Central memory CD4-positive, alpha-beta T cell (primary cell): ENCODE data around the gene SP4.

Experiments
- DNase-seq: peaks from one replicate; pipeline ENCODE4 v3.0.0; 2022
- total RNA-seq, 3 experiments: gene quantifications; one replicate each; lab custom pipeline; 2026; lab: John Stamatoyannopoulos, UW

The SP4 gene
- total RNA-seq = 49.7 to 110 (median 72.7) reads per million in 3 experiments

DNA sequence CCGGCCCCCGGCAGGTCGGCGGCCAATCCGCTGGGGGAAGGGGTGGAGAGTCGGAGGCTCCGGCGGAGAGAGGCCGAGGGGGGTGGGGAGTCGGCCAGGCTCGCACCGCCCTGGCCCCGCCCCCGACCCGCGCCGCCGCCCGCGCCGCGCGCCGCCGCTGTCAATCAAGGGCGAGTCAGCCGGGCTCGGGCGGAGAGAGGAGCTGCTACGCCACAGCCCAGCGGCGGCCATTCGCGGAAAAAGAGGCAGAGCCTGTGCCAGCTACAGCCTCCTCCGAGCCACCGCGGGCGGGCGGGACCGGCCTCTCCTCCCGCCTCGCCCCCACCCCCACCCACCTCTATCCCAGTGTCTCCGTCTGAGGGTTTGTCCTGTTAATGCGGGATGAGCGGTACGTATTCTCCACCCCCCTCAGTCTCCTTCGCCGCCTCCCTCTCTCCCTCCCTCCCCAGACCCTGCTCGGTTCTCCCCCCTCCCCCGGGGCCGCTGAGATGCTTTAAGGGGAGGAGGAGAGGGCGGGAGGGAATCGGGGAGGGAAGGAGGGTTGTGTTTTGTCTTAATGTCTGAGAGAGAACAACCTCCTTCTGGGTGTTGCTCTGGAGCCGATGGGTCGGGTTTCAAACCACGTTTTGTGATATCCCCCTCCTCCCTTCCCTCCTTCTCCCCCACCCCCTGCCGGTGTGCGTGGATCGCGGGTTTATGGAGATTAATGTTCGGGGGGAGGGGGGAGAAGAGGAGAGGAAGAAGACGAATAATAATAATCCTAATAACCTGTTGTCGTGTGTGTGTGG, at the start of gene SP4:
TSS of gene SP4 (plus strand) at position 213 of the 788 bp plus-strand sequence. CDS start at position 382, 169 bp downstream.
- DNase-seq = peak; percentile 97

DNA sequence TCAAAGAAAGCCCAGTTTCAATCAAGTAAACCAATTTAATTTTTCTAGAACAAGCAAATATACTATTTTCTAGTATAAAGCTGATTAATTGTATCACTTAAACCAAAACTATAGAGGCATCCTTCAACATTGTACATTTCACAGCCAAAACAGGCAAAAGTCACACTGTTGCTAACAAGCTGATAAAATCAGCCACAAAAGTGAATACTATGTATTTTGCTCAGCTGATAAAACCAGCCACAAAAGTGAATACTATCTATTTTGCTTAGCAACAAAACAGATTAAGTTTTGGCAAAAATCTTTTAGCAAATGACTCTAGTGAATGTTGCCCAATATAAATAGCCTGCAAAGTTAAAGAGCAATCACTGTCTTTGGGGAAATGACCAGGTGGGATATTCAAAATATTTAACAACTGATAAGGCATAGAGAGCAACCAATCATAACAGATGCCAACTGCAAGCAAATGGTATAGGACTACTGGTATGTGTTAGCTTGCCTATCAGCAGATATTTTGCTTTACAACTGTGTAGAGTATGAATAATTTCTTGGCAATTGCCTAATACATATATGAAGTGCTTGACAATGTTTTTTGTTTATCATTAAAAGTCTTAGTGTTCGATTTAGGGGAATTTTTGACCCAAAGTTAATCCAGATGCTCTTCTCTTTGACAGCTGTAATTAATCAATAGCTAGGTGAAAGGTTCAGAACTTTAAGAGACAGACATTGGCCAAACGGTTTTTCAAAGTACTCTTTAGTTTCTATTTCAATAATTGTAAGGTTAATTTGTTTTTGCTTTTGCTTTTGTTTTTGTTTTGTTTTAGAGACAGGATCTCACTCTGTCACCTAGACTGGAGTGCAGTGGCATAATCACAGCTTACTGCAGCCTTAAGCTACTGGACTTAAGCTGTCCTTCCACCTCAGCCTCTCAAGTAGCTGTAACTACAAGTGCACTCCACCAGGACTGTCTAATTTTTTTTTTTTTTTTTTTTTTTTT, 44.4 kb upstream of the SP4 start:
- DNase-seq = no peak

GRCh38 chr7:21393937-21394336, 33.9 kb upstream of the SP4 start:
- DNase-seq = no peak

GRCh38 chr7:21401944-21402343, 25.9 kb upstream of the SP4 start:
- no peak for DNase-seq

DNA sequence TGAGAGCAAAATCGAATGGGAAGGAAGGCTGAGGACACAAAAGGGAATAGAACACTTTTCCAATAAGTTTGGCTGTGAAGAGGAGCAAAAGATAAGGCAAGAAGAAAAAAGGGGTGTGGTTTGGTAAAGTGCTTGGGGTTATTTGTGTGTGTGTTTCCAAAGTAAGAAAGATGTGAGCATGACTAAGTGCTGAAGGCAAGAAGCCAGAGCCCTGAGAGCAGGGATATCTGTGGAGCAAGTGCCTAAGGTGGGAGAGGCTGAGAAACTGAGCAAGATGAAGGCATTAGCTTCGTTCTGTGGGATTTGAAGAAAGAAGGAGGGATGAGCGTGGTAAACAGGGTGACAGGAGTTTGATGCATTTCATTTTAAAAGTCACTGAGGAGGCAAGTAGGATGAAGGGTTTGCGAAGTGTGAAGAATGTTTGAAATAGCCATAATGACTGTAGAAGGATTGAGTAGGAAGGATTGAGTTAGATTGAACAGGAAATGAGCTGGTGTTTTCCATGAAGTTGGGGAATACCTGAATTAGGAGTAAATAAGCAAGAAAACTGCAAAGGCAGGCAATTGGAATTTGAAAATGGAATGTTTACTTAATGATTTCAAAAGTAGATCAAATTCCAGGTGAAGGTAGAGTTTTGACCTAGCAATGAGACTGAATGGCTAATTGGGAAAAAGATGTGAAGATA, 19.9 kb upstream of the SP4 start:
- DNase-seq = no peak

DNA sequence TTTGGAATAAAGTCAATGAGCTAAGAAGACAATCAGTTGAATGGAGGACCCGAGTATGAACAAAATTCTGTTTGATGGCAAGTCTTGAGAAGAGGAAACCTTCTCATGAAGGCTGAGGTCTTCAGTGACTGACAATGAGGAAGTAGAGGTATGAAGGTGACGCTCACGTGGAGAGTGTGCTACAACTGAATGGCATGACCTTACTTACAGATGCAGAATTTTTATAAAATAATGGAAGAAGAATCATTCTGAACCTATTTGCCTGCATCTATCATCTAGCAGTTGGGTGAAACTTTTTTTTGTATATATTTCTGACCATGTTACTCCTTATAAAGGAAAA, 19.4 kb upstream of the SP4 start:
- DNase-seq = no peak

DNA sequence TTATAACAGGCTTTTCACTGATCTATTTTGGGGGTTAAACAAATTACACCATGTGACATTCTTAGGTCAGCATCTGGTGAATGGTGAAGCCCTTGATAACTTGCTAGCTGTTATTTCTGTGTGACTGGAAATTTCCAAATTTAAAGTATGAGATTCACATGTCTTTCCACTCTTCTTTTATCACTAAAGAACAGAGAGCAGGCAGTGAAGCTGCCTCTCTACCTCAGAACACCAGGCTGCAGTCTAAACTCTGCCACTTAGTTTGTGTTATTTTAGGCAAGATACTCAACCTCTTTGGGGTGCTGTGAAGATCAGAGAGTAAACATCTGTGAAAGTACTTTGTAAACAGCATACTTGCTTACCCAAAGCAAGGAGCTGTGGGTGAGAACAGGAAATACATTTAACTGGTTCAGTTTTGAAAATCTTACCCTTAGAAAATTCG, 15.5 kb upstream of the SP4 start:
- DNase-seq = no peak

DNA sequence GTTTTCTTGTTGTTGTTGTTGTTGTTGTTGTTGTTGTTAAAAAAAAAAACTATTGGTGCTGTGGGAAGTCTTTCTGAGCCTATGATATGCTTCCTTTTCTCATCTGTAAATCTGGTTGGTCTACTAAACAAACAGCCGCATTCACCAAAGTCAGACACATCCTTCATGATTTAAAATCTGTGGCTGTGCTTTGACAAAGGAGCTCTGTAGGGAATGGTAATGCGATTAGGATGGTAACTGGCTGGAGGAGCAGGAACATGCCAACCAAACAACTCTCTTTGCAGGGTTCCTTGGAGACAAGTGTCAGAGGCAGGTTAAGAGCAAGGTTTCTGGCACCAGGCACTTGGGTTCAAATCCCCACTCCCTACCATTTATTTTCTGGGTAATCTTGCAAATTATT, 14.9 kb upstream of the SP4 start:
- no peak for DNase-seq

DNA sequence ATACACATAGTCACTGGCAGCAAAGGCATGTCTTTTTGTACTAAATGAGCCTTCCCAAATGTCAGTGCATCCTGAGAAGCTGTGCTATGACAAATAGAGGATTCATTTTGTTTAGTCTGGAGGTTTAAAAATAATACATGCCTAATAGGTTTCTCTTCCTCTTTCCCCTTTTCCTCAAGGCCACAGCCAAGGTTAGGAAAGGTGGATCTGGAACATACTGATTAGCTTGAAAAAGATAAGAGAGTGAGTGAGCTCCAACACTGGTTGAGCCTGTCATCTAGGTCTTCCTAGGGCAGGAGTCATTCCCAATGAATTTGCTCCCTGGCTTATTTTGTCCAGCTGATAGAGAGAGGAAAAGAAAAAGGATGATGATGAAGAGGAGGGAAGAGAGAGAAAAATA, 14.4 kb upstream of the SP4 start:
- no peak for DNase-seq

DNA sequence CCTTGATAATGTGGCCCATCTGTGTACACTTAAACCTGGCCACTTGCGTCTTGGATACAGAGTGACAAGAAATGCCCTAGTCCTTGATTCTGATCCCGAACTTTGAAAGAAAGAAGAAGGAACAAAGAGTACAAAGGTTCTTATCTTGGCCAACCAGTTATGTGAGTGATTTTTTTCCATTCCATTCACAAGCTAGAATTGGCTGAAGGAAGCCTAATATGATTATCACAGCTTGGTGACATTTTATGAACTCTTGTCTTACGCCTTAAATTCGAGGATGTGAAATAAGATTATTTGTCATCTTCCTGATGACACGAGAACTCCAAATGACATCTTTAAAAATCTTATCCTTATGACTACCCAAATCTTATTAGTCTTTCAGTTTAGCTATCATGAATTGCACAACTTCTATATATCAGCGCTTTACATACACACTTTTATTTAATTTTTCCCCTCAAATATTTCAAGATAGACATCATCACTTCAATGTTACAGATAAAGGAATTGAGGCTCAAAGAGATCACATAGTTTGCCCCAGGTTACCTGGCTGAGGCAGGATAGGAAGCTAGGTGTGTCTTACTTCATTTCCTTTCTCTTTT, 13.0 kb upstream of the SP4 start:
- DNase-seq = no peak

GRCh38 chr7:21417647-21418046, 10.2 kb upstream of the SP4 start:
- no peak for DNase-seq

- DNase-seq = no peak
Measured at GRCh38 chr7:21422751-21423150, 5.1 kb upstream of the SP4 start.

- DNase-seq = no peak
Measured at GRCh38 chr7:21425290-21425689, 2.6 kb upstream of the SP4 start.

DNA sequence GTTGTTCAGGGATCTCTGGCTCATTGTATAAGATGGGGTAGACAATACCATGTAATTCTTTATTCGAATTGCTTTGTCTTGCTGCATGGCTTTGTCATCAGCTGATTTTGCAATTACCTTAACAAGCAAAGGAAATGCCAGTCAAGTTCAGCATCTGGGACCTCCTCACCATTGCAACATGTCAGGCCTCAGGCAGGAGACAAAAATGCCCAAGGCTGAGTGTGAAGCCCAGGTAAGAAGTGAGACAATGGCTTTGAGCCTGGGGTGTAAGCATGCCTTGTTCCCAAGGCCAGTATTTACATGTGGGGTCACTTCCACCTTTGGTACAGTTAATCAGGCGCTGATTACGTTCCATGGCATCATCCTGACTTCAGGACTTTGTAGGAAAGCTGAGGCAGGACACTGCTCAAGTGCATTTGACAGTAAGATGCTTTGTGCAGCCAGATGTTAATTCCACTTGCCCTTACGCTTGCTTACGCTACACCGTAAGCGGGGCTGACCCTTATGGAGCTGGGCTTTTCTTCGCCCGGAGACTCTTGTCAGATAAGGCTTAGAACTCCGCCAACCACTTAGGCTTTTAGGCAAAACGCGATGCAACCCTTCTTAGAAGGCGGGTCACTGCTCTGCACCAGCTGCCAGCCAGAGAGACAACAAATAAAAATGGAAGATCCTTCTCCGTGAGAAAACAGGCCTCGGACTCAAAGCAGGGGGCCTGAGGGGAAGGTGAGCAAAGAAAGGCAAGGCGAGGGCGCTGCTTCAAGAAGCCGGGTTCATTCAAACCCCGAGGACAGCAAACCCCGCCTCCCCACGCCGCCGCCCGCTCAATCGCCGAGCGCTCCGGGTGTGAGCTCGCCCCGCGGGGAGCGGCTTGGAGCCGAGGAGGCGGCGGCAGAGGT, 1.3 kb upstream of the SP4 start:
- DNase-seq = no peak

DNA sequence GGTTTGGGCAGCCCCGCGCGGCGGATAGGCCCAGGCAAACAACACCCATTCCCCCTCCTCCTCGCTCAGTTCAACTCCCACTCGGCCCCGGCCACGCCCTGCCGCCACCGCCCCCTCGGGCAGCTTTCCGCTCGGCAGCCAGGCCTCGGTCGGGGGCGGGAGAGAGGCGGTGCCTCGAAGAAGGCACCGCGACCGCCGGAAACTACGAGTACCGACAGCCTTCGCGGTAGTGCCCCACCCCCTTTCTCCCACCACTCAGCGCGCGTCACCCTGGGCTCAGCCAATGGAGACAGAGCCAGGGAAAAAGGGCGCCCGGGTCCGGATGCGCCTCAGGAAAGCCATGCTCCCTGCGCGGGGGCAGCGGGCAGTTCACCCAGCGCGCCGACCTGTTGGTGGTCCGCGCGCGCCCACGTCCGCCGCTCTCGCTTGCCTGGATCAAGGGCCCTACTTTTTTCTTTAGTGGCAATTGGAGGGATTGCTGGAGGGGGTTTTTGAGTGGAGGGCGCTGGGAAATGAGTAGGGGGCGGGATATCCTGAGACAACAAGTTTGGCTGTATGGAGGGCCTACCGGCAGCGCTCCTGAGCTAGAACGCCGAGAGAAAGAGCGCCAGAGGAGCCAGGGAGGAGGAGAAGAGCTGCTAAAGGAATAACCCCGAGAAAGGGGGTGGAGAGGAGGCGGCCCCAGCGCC, 557 bp upstream of the SP4 start:
- DNase-seq = peak; percentile 100

- DNase-seq = no peak
Measured at GRCh38 chr7:21428659-21428941, 717 bp downstream of the SP4 start.

DNA sequence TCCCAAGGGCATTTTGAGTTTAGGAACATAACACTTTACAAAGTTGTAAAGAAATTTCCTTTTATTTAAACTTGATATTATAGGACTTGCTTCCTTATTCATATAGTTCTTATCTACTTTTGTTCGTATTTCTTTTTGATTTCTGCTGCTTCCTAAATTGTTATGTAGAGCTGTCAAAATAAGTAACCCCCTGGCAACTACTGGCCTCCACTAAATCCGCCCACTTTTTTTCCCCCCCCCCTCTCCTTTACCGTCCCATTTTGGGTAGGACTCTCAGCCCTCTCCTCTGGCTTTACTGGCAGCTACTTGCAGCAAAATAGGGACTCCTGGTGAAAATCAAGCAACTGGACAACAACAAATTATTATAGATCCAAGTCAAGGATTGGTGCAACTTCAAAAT, 1.1 kb downstream of the SP4 start:
- DNase-seq = no peak

DNA sequence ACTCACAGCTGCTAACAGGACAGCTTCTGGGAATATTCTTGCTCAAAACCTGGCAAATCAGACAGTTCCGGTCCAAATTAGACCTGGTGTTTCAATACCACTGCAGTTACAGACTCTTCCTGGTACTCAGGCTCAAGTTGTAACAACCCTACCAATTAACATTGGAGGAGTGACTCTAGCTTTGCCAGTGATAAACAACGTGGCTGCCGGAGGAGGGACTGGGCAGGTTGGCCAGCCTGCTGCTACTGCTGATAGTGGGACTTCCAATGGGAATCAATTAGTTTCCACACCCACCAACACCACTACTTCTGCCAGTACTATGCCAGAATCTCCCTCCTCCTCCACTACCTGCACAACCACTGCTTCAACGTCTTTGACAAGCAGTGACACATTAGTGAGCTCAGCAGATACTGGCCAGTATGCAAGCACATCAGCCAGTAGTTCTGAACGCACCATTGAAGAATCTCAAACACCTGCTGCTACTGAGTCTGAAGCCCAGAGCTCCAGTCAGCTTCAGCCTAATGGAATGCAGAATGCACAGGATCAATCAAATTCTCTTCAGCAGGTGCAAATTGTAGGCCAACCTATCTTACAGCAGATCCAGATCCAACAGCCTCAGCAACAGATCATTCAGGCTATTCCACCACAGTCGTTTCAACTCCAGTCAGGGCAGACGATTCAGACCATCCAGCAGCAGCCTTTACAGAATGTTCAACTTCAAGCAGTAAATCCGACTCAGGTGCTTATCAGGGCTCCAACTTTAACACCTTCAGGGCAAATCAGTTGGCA, 2.1 kb downstream of the SP4 start:
- DNase-seq = no peak

- DNase-seq = no peak
Measured at GRCh38 chr7:21430575-21430954, 2.7 kb downstream of the SP4 start.

- DNase-seq = no peak
Measured at GRCh38 chr7:21443149-21443841, 15.4 kb downstream of the SP4 start.
